Posterior vena cava (tissue), 2 donors: ENCODE measurements around the gene PARS2. TPM values are rescaled to one million over a fixed set of nuclear protein-coding genes. Genes with fewer than 3 reads are reported as not detected.
"Not testable (repeated sequence)": the region's sequence is repeated elsewhere in the genome, so short reads cannot be mapped to it uniquely, and the experiment has no call there.

Source experiments
- DNase-seq: peaks from one replicate; pipeline ENCODE4 v3.0.0-alpha.2; 2020; ENCODE audit warnings: low spot score
- intact Hi-C, 2 donors: fragments of 100-400 bp; cut with DNase I; formaldehyde crosslinking; loops; one replicate each; pipeline versions ENCODE4 v1.14.1 to v1.14.2; 2022 to 2023
- total RNA-seq, 2 donors: library from RNA; stranded (reverse); fragmentation: NEBNext Ultra II Directional; extraction: Animal tissue kit (Norgen Biotek cat#: 25700); gene quantifications; one replicate each; pipeline ENCODE4 v1.2.1, GENCODE V29; 2021
- donor health status: DM: yes; HTN: yes; CAD: no.
- donor health status: DM: yes; HTN: yes; CAD: no.

Gene PARS2
- total RNA-seq, 2 donors from 2014 or later = 2.3 to 2.8 TPM

DNA sequence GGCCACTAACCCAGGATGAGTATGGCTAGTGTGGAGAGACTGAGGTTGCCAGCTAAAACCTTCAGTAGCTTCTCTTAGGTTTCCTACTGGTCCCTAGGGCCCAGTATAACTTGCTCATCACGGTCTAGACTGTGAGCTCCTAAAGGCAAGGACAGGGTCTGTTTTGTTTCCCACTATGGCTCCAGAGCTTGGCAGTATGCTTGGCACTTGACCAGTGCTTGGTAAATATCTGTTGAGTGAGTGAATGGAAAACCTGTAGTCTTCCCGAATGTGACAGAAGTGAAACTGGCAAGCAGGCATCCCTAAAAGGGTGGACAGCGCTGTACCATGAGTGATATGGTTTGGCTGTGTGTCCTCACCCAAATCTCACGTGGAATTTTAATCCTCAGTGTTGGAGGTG is 13.1 kb upstream of the PARS2 start:
- DNase-seq = no peak
- intact Hi-C loops = no loop called here

DNA sequence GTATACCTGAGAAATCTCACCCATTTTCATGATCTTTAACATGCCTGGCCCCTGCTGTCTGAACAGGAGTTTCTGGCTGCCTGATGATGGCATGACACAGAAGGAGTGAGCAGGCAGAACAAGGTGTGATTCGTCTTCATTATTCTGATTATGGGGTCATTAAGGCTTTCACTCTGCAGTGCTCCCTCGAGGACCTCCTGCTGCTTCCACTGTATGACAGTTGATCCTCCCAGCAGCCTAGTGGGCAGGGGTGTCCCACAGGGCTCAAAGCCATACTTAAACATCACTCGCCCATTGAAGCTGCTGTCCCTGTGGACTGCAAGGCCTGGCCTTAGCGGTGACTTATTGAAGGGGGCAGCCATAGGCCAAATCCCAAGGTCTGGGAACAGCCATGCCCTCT is 12.7 kb upstream of the PARS2 start:
- no peak for DNase-seq
- intact Hi-C loops = no loop called here

DNA sequence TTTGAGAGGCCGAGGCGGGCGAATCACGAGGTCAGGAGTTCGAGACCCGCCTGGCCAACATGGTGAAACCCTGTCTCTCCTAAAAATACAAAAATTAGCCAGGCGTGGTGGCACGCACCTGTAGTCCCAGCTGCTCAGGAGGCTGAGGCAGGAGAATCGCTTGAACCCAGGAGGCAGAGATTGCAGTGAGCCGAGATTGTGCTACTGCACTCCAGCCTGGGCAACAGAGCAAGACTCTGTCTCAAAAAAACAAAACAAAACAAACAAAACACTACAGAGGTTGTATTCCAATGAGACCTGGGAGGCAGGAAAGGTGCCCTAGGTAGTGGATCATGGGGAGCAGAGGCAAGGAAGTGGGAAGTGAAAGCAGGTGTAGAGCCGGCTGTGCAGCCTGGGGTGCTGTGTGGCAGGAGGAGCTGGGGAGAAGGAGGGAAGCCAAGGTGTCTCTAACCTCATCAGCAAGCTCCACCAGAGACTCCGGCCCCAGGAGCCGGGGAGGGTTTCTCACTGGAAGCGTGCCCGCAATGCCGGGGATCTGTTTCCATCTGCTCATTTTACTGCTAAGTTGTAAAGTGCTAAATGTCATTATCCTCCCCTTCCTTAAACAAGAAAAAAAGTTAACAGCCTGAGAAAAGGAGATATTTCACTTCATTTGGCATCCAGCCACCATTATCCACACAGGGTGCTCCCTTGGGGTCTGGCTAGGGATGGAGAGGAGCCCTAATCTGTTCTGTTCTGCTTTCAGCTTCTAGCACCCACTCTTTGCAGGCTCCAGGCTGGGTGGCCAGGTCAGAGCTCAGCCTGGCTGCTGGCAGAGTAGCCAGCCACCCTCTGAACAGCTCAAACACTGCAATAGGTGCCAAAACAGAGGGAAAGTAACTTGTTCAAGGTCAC is 11.8 kb upstream of the PARS2 start:
- intact Hi-C loops, DNase-seq: not testable (repeated sequence)

DNA sequence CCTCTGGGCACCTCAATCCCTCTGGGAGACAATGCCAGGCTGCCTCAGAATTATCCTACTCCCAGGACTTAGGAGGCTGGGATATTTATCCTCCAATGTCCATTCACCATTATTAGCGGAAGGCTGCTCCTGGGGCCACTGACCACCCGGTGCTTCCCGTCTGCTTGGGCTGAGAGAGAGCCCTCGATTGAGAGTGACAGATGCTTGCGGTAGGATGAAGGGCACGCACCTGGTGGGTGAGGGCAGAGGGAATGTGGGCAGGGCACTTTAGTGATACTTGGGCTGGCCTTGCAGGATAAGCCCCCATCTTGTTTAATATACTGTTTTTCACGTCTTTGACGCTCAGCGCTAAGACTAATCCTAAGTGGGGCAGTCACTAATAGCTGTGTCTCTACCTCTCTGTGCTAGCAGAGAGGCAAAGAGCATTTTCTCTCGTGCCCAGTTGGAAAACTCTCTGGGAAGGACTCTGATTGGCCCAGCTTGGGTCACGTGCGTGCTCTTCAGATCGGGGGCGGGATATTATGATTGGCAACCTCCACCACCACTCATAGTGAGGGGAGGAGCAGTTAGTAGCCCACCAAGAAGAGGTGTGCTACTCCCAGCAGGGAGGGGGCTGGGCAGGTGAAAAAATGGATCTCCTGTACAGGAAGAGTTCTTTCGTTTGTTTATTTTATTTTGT is 10.6 kb upstream of the PARS2 start:
- DNase-seq = no peak
- intact Hi-C loops = no loop called here

DNA sequence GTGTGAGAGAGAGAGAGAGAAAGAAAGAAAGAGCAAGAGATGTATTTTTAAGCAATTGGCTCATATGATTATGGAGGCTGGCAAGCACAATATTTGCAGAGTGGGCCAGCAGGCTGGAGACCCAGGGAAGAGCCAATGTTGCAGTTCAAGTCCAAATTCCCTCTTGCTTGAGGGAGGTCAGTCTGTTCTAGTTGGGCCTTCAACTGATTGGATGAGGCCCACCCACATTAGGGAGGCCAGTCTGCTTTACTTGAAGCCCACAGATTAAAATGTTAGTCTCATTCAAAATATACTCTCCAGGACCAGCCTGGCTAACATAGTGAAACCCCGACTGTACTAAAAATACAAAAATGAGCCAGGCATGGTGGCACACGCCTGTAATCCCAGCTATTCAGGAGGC is 8.6 kb upstream of the PARS2 start:
- no peak for DNase-seq
- intact Hi-C loops = no loop called here

DNA sequence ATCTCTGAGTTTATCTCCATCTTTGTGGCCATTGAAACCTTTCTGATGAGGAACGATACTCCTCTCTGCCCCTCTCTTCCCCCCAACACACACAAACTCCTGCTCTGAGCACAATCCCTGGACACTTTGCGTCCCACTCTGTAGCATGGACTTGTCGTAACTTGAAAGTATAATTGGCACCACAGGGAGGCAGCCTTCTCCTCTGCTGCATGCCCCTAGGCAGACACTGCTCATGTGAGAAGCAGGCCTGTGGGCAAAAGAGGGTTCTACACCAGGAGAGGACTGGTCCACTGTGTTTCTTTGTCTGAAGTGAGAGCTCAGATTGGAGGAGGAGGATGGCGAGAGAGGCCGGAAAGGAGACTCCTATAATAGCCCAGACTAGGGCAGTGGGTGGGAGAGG is 3.8 kb upstream of the PARS2 start:
- intact Hi-C loops = no loop called here
- DNase-seq = no peak

DNA sequence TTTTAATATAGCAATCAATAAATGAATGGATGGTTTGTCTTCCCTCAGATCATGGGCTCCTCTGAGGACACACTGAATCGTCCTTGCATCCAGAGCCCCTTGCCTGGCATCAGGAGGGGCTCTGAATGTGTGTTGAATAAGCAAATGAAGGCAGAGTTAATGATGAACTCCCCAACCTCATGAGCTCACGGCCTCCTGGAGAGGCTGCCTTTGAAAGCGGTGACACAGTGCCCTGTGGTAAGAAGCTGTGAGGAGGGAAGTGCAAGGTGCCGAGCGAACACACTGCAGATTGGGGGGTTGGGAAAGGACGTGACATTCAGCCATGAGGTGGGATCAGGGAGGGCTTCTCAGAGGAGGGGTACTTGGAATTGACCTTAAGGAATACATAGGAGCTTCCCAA is 3.2 kb upstream of the PARS2 start:
- DNase-seq = no peak
- intact Hi-C loops = no loop called here

DNA sequence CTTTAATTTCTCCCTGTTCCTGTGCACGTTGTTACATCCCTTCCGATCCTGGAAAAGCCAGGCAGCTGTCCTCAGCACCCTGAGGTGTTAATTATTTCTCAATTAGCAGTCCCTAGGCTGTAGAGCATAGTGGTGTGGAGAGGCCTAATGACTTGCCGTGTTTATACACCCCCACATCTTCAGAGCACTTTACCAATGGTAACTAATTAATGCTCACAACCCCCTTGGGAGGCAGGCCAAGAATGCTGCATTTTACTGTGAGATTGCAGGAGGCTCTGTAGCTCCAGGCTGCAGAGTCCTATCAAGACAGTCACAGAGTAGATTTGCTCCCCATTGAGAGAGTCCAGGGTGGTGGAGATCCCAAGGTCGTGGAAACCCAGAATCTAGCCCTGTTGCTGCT is 2.4 kb upstream of the PARS2 start:
- intact Hi-C loops = no loop called here

DNA sequence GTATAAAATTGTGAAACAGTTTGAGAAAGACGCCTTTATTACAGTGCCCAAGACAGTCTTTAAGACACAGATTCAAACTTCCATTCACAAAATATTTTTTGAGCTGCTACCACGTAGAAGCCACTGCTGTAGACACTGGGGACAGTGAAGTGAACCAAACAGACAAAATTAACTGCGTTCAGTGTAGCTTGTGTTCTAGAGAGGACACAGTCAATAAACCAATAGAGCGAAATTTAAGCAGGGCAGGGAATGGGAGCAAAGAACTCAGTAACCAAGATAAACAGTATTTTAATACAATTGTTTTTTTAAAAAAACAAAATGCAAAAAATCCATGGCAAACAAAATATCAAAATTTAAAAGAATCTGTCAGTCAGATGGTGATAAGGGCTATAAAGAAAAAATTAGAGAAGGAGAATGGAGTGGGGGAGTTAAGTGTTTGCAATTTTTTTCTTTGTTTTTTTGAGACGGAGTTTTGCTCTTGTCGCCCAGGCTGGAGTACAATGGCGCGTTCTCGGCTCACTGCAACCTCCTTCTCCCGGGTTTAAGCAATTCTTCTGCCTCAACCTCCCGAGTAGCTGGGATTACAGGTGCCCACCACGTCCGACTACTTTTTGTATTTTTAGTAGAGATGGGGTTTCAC is 719 bp upstream of the PARS2 start:
- intact Hi-C loops = no loop called here
- DNase-seq = no peak

More for the DNA sequence above, 2.4 kb upstream of the PARS2 start:
- DNase-seq = no peak

DNA sequence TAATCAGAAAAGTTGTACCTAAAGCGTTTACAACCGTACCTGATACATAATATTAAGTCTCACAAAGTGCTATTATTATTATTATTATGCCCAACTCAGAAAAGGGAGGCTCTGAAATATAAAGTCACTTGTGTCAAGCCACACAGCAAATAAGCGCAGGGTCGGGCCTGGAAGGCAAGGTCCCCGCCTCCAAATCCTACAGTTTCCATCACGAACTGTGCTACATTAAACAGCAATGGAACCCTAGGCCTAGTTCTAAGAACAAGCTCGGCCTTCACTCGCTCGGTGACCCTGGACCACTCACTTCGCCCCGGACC is 549 bp downstream of the PARS2 start:
- DNase-seq = no peak
- intact Hi-C loops = no loop called here

DNA sequence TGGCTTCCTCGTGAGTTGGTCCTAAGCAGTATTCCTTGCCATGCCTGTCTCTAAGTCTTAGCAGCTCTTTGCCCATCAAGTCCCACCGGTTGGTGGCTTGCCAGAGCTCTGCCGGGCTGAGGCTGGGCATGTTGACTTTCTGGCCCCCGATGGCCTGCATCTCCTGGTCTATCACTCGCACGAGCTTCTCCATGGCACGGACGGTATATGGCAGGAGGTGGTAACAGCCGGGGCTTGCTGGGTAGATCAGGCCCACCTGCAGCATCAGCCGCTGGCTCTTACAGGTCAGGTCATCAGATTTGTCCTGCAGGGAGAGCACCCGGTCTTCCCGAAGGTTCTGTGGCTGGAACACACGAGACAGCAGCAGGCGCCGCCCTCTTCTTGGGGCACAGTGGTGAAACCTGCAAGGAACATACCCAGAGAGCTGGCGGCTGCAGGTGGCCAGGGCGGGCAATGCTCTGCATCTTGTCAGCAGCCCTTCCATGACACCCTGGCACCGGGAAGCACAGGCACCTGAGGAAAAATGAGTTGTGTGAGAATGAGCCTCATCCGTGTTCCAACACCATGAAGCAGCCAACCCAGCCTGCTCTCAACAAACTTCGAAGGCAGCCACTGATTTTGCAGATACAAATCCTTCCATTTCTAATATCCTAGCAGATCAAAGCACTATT is 5.5 kb downstream of the PARS2 start:
- intact Hi-C loops = no loop called here
- peak; percentile 70 for DNase-seq

DNA sequence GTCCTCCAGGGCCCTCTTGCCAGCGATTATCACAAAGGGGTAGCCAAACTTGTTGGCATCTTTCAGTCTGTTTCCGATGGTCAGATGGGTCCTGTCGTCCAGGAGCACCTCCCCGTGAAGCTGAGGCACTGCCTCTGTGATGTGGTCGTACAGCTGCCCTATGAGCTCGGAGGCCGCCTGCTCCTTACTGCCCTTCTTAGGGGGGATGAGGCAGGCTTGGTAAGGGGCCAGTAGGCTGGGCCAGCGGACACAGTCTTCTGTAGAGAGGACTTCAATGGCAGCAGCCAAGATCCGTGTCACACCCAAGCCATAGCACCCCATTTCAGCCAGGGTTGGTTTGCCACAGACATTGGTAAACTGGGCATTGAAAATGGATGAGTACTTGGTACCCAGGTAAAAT is 6.5 kb downstream of the PARS2 start:
- intact Hi-C loops = no loop called here

DNA sequence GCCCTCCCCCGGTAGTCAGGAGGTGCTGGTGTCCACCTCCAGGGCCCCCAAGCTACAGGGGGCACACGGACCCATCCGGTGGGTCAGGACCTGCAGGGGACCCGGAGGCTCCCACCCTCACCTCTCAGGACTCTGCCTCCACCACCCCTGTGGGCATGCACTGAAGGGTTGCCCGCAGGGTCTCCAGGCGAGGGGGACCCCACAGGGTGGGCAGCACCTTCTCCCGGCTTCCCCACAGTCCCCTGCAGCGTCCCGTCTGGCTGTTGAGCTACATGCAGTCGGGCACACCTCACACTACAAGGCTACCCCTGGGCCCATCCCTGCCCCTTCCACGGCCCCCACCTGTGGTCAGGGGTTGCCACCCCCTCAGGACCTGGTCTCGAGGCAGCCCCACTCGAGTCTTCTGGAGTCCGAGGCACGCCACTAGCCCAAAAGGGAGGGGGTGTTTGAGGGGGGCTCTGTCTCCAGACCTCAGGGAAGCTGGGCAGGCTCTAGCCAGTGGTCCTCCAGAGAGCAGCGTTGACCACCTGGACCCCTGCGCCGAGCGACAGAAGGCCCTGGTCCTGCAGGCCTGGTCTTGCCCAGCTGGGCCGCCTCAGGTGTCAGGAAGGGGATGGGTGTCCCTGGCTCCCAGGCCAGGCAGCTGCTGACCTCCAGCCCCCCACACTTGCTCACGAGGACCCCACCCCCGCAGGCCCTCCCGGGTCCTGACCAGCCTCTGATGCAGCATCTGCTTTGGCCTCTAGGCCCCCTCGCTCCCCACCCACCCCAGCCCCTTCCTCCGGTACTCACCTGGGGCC is 9.6 kb downstream of the PARS2 start:
- DNase-seq = no peak
- intact Hi-C loops = no loop called here

More for the DNA sequence above, 6.5 kb downstream of the PARS2 start:
- DNase-seq = peak; percentile 71

DNA sequence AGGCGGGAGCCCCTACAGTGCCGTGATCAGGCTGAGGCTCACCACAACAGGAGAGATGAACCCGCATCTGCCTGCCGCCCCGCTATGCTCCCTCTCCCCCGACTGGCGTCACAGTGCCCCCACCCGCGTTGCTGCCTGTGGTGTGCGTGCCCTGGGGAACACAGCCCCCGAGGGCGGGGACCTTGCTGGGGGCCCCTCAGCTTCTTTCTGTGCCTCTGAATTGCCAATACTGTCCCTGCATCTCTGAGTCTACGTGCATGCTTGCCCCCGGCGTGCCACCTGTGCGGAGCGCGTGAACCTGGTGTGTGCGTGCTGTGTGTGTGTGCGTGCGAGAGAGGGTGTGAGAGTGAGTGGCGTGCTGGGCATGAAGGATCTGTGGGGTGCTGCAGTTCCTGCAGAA is 10.3 kb downstream of the PARS2 start:
- intact Hi-C loops = no loop called here
- no peak for DNase-seq

DNA sequence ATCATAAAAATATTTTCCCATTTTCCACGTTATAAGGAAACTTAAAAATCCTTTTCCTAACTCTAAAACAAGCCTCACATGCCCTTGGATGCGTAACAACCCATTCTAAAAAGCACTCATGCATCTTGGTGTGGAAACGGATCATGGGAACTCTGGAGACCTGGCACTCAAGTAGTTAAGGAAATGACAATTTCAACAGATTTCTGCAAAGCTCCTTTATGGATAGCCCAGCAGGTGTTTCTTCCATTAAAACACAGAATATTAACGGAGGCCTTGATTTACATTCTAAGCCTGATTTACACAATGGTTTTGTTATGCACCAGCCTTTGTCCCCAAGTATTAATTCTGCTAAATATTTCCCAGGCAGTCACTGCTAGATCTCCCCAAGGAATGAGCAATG is 12.9 kb downstream of the PARS2 start:
- intact Hi-C loops = no loop called here
- DNase-seq = no peak

DNA sequence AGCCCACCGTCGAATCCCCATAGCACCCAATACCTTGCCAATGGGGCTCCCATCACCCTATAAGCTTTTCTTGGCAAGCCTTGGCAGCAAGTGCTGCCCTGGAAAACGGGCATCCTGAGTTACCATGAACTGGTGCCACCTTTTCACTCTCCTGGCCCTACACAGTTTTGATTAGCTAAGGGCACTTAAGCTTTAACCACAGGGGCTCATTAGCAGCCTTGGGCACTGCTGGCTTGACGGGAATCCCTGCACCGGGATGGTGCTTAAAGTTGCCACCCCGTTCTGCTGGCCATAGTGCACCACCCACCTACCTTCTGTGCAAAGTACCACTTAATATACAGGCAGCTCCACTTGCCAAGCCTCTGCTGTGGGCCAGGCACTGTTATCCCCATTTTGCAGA is 13.7 kb downstream of the PARS2 start:
- intact Hi-C loops = no loop called here
- no peak for DNase-seq

DNA sequence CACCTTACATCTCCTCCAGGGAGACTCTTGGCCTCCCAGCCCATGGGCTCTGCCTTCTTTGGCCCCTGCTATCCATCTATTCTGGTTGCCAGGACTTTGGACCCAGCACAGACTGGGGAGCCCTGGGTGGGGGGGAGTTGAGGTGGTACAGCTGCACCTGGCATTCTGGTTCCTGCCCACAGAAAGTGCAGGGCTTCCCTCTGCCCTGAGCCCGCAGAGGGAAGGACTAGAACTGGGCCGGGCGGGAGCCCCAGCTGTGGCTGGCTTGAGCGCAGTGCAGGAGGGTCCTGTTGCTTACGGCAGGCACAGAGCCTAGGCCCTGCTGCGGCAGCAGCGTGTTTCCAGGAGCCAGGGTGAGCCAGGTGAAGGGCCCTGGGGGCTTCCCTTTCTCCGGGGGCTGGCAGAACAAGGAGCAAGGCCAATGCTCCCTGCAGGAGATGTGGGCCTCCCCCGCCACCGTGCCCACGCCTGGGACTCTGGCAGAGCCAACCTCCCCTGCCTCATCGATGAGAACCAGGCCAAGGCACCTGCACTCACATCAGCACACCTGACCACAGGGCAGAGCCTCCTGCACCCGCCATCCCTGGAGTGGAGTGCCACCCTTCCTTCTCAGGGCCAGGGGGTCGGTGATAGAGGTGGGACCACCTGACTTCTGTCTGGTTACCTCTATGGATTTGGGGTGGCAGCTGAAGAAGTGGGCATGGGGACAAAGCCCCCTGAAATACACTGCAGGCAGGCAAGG is 16.1 kb downstream of the PARS2 start:
- intact Hi-C loops = no loop called here
- DNase-seq = no peak

DNA sequence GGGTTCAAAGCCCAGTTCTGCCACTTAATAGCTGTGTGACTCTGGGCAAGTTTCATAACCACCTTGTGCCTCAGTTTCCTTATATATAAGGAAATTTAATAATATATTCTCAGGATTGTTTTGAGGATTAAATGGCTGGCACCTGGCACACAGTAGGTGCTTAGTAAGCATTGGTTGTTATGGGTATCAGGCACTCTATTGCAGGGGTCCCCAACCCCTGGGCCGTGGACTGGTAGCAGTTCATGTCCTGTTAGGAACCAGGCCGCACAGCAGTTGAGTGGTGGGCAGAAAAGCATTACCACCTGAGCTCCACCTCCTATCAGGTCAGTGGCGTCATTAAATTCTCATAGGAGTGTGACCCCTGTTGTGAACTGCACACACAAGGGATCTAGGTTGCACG is 18.5 kb downstream of the PARS2 start:
- intact Hi-C loops = no loop called here
- no peak for DNase-seq

DNA sequence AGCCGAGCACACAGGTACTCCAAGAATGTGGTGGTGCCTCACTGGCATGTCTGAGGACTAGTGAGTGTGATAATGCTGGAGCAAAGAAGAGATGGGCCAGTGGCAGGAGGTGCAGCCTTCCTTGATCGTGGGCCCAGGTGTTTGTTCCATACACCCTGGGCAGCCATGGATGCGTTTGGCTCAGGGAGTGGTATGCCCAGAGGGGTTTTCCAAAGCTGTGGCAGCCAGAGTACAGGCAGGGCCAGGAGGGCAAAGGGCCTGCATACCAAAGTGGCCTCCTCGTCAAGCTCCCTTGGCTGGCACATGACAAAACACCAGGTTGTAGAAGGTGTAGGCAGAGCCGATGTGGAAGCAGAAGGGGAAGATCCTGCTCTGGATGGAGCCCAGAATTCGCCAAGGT is 19.0 kb downstream of the PARS2 start:
- intact Hi-C loops = no loop called here
- DNase-seq = no peak
